ENCODE measurements around the gene METTL26. TPM values are rescaled to one million over a fixed set of nuclear protein-coding genes. Genes with fewer than 3 reads are reported as not detected.
A peak's percentile ranks its signal among the peaks of the same experiment; 100 is the strongest.

Gene METTL26
- total RNA-seq, 4 donors from 2014 or later: 75.7 to 155 (median 111) TPM

DNA sequence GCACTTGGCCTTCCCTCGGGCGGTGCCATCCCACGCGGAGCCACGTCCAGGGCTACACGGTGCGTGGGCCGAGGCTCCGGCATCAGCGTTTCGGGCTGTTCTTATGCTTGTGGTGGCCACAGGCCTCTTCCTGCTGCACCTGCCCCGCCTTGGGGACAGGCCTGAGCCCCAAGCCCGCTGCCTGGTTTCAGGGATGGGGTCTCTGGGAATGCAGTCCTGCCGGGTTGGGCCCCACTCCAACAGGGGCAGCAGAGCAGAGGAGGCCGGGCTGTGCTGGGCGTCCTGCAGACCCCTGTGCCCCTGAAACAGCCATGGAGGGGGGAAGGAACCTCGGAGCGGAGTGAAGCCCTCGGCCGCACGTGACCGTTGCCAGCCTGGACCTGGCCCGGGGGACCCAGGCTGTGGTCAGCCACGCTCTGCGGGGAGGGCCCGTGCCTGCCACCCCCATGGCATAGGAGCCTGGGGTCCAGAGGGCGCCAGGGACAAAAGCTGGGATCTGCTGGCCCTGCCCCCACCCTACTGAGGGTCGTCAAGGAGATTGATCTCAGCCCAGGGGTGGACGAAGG lies 5.8 kb downstream of the METTL26 start:
- no peak for TF ChIP-seq CTCF (IDR thresholded peaks at IDR 0.05)
- ATAC-seq (ENCODE audit: low FRiP score) (no peak), DNase-seq (ENCODE audit: low spot score) (no peak)

- no peak for TF ChIP-seq CTCF (IDR thresholded peaks at IDR 0.05)
- DNase-seq (ENCODE audit: low spot score): no peak
- no peak for ATAC-seq (ENCODE audit: low FRiP score)
These were observed 6.3 kb downstream of the METTL26 start for GRCh38 chr16:629833-630248.

DNA sequence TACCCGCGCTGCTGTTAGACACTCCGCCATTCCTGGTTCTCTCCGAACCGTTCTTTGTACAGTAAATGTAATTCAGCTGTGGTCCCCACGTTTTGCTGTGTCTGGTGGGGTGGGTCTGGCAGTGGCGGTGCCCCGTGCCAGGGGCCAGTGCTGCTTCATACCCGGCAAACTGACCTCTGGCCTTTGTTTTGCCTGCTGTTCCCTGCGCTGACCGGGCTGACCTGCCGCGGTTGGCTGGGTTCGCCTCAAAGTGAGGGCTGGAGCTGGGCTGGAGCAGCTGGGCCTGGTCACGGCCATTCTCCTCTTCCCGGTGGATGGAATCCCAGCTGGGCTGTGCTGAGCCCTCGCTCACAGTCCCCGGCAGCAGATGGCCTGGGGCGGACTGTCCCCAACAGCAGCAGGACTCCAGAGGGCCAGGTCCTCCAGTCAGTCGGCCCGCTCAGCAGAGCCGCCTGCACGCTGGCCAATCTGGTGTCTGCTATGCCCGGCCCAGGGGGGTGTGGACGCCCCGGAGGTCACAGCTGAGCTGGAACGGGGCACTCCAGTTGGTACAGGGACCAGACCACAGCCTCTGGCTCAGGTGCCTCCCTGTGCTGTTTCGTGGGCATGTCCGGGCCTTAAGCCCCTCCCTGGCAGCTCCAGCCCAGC lies 6.8 kb downstream of the METTL26 start:
- DNase-seq (ENCODE audit: low spot score) (no peak), ATAC-seq (ENCODE audit: low FRiP score) (no peak)
- TF ChIP-seq CTCF (IDR thresholded peaks at IDR 0.05): no peak

GRCh38 chr16:628321-629061 lies 7.6 kb downstream of the METTL26 start:
- no peak for TF ChIP-seq CTCF (IDR thresholded peaks at IDR 0.05)
- no peak for ATAC-seq (ENCODE audit: low FRiP score)
- DNase-seq (ENCODE audit: low spot score): no peak

DNA sequence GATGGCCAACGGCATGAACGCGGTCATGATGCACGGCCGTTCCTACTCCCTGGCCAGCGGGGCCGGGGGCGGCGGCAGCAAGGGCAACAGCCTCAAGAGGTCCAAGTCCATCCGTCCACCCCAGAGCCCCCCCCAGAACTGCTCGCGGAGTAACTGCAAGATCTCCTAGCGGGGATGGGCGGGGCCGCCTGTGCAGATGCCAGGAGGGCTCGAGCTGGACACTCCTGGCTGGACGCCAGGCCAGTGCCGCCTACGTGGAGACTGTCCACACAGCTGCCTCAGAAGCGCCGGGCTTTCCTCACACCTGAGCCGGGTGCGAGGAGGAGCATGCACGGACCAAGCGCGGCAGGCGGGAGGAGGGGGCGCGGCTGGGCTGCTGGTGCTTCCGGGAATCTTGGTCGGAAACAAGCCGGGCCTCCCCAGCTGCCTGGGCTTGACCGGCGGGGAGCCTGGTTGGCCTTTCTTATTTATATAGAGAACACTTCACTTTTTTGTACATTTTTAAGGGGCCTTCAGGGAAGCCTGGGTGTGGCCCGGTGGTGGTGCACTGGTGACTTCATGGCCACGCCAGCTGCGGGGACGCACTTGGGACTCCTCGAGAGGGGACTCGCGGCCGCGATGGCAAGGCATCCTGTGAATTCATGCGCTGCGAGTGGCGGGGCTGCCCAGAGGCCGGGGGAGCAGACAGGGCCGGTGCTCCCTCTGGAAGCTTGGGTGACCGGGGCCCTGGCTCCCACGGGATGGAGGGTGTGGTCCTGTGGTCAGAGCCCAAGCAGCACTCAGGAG lies 8.5 kb downstream of the METTL26 start:
- ATAC-seq (ENCODE audit: low FRiP score): peak; percentile 48
- TF ChIP-seq CTCF (IDR thresholded peaks at IDR 0.05): no peak
- DNase-seq (ENCODE audit: low spot score): peak; percentile 57

GRCh38 chr16:626787-627453 lies 9.2 kb downstream of the METTL26 start:
- TF ChIP-seq CTCF (IDR thresholded peaks at IDR 0.05): no peak
- DNase-seq (ENCODE audit: low spot score) (peak; percentile 68), ATAC-seq (ENCODE audit: low FRiP score) (peak; percentile 81)

All from omental fat pad (tissue), 4 donors.